ENCODE measurements around the gene CRPPA.

CRPPA gene

DNA sequence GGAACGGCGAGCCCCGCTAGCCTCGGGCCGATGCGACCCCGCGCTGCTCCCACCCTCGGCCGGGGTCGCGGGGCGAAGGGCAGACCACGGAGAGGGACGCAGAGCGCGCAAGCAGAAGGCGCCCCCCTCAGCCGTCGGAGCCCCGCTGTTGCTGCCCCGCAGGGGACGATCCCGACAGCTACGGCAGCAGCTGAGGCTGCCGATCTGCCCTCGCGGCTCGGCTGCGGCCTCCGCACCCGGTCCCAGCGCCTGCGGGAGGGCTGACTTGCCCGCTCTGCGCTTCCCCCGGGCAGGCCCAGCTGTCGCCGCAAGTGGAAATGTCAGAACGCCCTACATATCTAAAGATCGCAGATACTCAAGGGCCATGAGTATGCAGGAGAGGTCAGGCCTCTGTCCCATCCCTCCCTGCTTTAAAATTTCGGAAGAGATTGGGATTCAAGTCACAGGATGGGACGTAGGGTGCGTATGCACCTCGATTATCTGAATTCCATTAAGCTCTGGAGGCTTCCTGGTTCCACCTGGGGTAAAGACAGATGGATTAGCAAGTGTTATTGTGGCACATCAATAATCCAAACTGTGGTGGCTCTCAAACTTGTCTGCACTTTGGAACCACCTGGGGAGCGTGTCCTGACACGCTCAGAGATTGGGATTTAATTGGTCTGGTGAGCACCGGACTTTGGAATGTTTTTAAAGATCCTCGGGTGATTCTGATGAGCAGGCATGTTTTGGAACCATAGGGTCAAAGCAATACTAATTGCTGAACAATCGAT, at the start of gene CRPPA:
TSS of gene CRPPA (minus strand) at position 206 of the 770 bp plus-strand sequence. CDS start 216 bp downstream, outside the sequence.
- Histone ChIP-seq H3K27me3 (ENCODE audit: insufficient read depth, low read length, poor library complexity) (no peaks in the 10 kb centered on the region), H3K4me3 (ENCODE audit: low read depth in 1 of 2, low read length in 2 of 2) (no peak within 1 kb of the TSS), H3K36me3 (ENCODE audit: insufficient read depth, low read length) (no peaks in the 10 kb centered on the region), H3K9ac (ENCODE audit: low read depth, low read length) (no peak within 1 kb of the TSS), H3K9me3 (ENCODE audit: insufficient read depth, low read length, severe bottlenecking) (no peaks in the 10 kb centered on the region), H3K4me1 (ENCODE audit: insufficient read depth, low read length) (no peaks in the 10 kb centered on the region), H3K79me2 (ENCODE audit: insufficient read depth, low read length) (no peaks in the 10 kb centered on the region), H3K4me2 (ENCODE audit: insufficient read depth, low read length) (no peak within 1 kb of the TSS), H2AFZ (ENCODE audit: low read depth, low read length) (no peak within 1 kb of the TSS), H4K20me1 (ENCODE audit: insufficient read depth, low read length) (no peaks in the 10 kb centered on the region), H3K27ac (ENCODE audit: low read length) (no peak within 1 kb of the TSS)
- TF ChIP-seq CTCF (IDR thresholded peaks at IDR 0.05; ENCODE audit: borderline replicate concordance, extremely low read depth, low read length, poor library complexity, severe bottlenecking) (no peak), EZH2 (IDR thresholded peaks at IDR 0.05; ENCODE audit: borderline replicate concordance, low read depth, low read length, severe bottlenecking) (no peak)
- ATAC-seq (ENCODE audit: insufficient read depth, low read depth), result no peak
- no peak for DNase-seq

GRCh38 chr7:16465469-16466361, 44.4 kb upstream of the CRPPA start, which contains the start of gene SOSTDC1:
SOSTDC1 (minus strand) TSS chr7:16465738; CDS start chr7:16465668, 70 bp downstream.
- no peak within 1 kb of the TSS for H3K27ac ChIP-seq (ENCODE audit: low read length)
- H3K4me2 ChIP-seq (ENCODE audit: insufficient read depth, low read length), result no peak within 1 kb of the TSS
- H3K4me3 ChIP-seq (ENCODE audit: low read depth in 1 of 2, low read length in 2 of 2), result no peak within 1 kb of the TSS
- no peaks in the 10 kb centered on the region for H3K36me3 ChIP-seq (ENCODE audit: insufficient read depth, low read length)
- ATAC-seq (ENCODE audit: insufficient read depth, low read depth), result no peak
- no peak within 1 kb of the TSS for H2AFZ ChIP-seq (ENCODE audit: low read depth, low read length)
- no peaks in the 10 kb centered on the region for H3K79me2 ChIP-seq (ENCODE audit: insufficient read depth, low read length)
- DNase-seq, result no peak
- no peak within 1 kb of the TSS for H3K9ac ChIP-seq (ENCODE audit: low read depth, low read length)
- no peak for TF ChIP-seq EZH2 (IDR thresholded peaks at IDR 0.05; ENCODE audit: borderline replicate concordance, low read depth, low read length, severe bottlenecking)
- no peak for TF ChIP-seq CTCF (IDR thresholded peaks at IDR 0.05; ENCODE audit: borderline replicate concordance, extremely low read depth, low read length, poor library complexity, severe bottlenecking)
- no peaks in the 10 kb centered on the region for H3K27me3 ChIP-seq (ENCODE audit: insufficient read depth, low read length, poor library complexity)
- no peaks in the 10 kb centered on the region; the same call in 1 of the 2 replicates for H4K20me1 ChIP-seq (ENCODE audit: insufficient read depth, low read length)
- no peaks in the 10 kb centered on the region for H3K4me1 ChIP-seq (ENCODE audit: insufficient read depth, low read length)
- no peaks in the 10 kb centered on the region for H3K9me3 ChIP-seq (ENCODE audit: insufficient read depth, low read length, severe bottlenecking)

GRCh38 chr7:16463949-16464715, 42.8 kb upstream of the CRPPA start:
- Histone ChIP-seq H3K4me2 (ENCODE audit: insufficient read depth, low read length) (no peak overlapping the region), H3K4me3 (ENCODE audit: low read depth in 1 of 2, low read length in 2 of 2) (no peak overlapping the region), H3K79me2 (ENCODE audit: insufficient read depth, low read length) (no peaks in the 10 kb centered on the region), H3K4me1 (ENCODE audit: insufficient read depth, low read length) (no peaks in the 10 kb centered on the region), H3K9me3 (ENCODE audit: insufficient read depth, low read length, severe bottlenecking) (no peaks in the 10 kb centered on the region), H2AFZ (ENCODE audit: low read depth, low read length) (no peak overlapping the region), H3K36me3 (ENCODE audit: insufficient read depth, low read length) (no peaks in the 10 kb centered on the region), H3K27me3 (ENCODE audit: insufficient read depth, low read length, poor library complexity) (no peaks in the 10 kb centered on the region), H3K9ac (ENCODE audit: low read depth, low read length) (no peak overlapping the region), H3K27ac (ENCODE audit: low read length) (no peak overlapping the region), H4K20me1 (ENCODE audit: insufficient read depth, low read length) (no peaks in the 10 kb centered on the region; the same call in 1 of the 2 replicates)
- DNase-seq (no peak), ATAC-seq (ENCODE audit: insufficient read depth, low read depth) (no peak)
- no peak for TF ChIP-seq CTCF (IDR thresholded peaks at IDR 0.05; ENCODE audit: borderline replicate concordance, extremely low read depth, low read length, poor library complexity, severe bottlenecking)
- no peak for TF ChIP-seq EZH2 (IDR thresholded peaks at IDR 0.05; ENCODE audit: borderline replicate concordance, low read depth, low read length, severe bottlenecking)

Measured in DND-41 (cell line).